ENCODE data around the gene SP8.
A peak's percentile ranks its signal among the peaks of the same experiment; 100 is the strongest.

Gene SP8

GRCh38 chr7:20798694-20799121 is 12.0 kb upstream of the SP8 start:
- no peak overlapping the region for H3K4me3 ChIP-seq (ENCODE audit: low read length)
- no peak for TF ChIP-seq CTCF (IDR thresholded peaks at IDR 0.05; ENCODE audit: insufficient read depth, low read depth, low read length, missing control alignments)
- DNase-seq (ENCODE audit: low read depth) = no peak

- TF ChIP-seq CTCF (IDR thresholded peaks at IDR 0.05; ENCODE audit: insufficient read depth, low read depth, low read length, missing control alignments) = no peak
- peak; percentile 49 for DNase-seq (ENCODE audit: low read depth)
- no peak overlapping the region for H3K4me3 ChIP-seq (ENCODE audit: low read length)
These were observed 11.5 kb upstream of the SP8 start for GRCh38 chr7:20798081-20798693.

GRCh38 chr7:20797462-20798080 is 10.9 kb upstream of the SP8 start:
- no peak for DNase-seq (ENCODE audit: low read depth)
- H3K4me3 ChIP-seq (ENCODE audit: low read length) = peak overlapping the region; percentile 39
- TF ChIP-seq CTCF (IDR thresholded peaks at IDR 0.05; ENCODE audit: insufficient read depth, low read depth, low read length, missing control alignments) = no peak

DNA sequence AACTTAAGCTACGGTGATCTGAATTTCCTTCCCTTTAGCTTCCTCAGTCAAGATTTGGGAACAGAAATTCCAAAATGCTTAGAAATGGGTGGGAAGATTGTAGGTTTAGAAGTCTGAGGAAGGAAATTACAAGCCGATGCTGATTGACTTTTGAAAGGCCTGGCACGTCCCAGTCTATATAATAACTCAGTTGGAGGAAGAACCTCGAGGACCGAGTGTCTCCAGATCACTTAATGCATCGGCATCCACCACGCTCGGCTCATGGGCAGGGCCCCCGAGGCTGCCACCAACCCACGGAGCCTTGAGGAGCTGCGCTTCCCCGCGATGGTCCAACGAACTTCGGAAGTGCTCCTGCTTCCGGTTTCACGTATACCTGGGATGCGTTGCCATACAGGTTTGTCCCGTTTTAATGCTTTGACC is 10.4 kb upstream of the SP8 start:
- DNase-seq (ENCODE audit: low read depth) = no peak
- no peak for TF ChIP-seq CTCF (IDR thresholded peaks at IDR 0.05; ENCODE audit: insufficient read depth, low read depth, low read length, missing control alignments)
- H3K4me3 ChIP-seq (ENCODE audit: low read length) = no peak overlapping the region

- no peak overlapping the region for H3K4me3 ChIP-seq (ENCODE audit: low read length)
- DNase-seq (ENCODE audit: low read depth) = no peak
- TF ChIP-seq CTCF (IDR thresholded peaks at IDR 0.05; ENCODE audit: insufficient read depth, low read depth, low read length, missing control alignments) = no peak
These were observed 9.8 kb upstream of the SP8 start for GRCh38 chr7:20796500-20796899.

- no peak for DNase-seq (ENCODE audit: low read depth)
- no peak for TF ChIP-seq CTCF (IDR thresholded peaks at IDR 0.05; ENCODE audit: insufficient read depth, low read depth, low read length, missing control alignments)
- H3K4me3 ChIP-seq (ENCODE audit: low read length) = no peak overlapping the region
These were observed 9.2 kb upstream of the SP8 start for GRCh38 chr7:20795881-20796280.

GRCh38 chr7:20795361-20795760 is 8.7 kb upstream of the SP8 start:
- DNase-seq (ENCODE audit: low read depth) = no peak
- no peak for TF ChIP-seq CTCF (IDR thresholded peaks at IDR 0.05; ENCODE audit: insufficient read depth, low read depth, low read length, missing control alignments)
- no peak overlapping the region for H3K4me3 ChIP-seq (ENCODE audit: low read length)

Data from epithelial cell of esophagus (primary cell).